ENCODE data around the gene CCDC18.

DNA sequence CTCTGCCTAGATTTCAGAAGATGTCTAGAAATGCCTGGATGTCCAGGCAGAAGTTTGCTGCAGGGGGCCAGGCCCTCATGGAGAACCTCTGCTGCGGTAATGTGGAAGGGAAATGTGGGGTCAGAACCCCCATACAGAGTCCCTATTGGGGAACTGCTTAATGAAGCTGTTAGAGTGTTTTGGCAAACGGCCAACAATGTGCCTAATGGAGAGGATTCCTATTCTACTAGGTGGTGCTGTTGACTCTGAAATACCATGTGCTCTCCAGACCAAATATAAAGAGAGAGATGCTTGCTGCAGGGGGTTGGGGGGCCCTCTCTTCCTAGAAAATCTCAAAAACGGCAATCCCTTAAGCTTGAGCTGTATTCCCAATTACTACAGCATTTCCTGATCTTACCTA, 108.0 kb downstream of the CCDC18 start:
- TF ChIP-seq, protein P1, sequence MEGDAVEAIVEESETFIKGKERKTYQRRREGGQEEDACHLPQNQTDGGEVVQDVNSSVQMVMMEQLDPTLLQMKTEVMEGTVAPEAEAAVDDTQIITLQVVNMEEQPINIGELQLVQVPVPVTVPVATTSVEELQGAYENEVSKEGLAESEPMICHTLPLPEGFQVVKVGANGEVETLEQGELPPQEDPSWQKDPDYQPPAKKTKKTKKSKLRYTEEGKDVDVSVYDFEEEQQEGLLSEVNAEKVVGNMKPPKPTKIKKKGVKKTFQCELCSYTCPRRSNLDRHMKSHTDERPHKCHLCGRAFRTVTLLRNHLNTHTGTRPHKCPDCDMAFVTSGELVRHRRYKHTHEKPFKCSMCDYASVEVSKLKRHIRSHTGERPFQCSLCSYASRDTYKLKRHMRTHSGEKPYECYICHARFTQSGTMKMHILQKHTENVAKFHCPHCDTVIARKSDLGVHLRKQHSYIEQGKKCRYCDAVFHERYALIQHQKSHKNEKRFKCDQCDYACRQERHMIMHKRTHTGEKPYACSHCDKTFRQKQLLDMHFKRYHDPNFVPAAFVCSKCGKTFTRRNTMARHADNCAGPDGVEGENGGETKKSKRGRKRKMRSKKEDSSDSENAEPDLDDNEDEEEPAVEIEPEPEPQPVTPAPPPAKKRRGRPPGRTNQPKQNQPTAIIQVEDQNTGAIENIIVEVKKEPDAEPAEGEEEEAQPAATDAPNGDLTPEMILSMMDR (IDR thresholded peaks at IDR 0.05): no peak
- TF ChIP-seq EP300 (IDR thresholded peaks at IDR 0.05) (no peak), POLR2AphosphoS5 (IDR thresholded peaks at IDR 0.05) (no peak), POLR2A (IDR thresholded peaks at IDR 0.05; ENCODE audit: low read depth) (no peak)

Data from esophagus muscularis mucosa (tissue), 4 donors.